Ascending aorta (tissue), 2 donors: ENCODE measurements around the gene TRAPPC2B. TPM values are rescaled to one million over a fixed set of nuclear protein-coding genes. Genes with fewer than 3 reads are reported as not detected.
A peak's percentile ranks its signal among the peaks of the same experiment; 100 is the strongest.

ENCODE experiments used
- DNase-seq, 2 donors: peaks; one replicate each; pipeline ENCODE4 v3.0.0-alpha.2; 2019; ENCODE audit warnings: low spot score in 2 of 2
- H3K27ac ChIP-seq, 2 donors: fragments of 200-600 bp; sonication (generic); one replicate each; pipeline ENCODE4 v1.5.1; 2016 to 2017; ENCODE audit warnings: mild to moderate bottlenecking in 1 of 2
- H3K27me3 ChIP-seq: fragments of 200-600 bp; sonication (generic); one replicate; pipeline ENCODE4 v1.5.1; 2017
- H3K36me3 ChIP-seq, 2 donors: fragments of 200-600 bp; sonication (generic); one replicate each; pipeline ENCODE4 v1.5.1; 2016
- H3K4me1 ChIP-seq, 2 donors: fragments of 200-600 bp; sonication (generic); one replicate each; pipeline ENCODE4 v1.5.1; 2016 to 2017; ENCODE audit warnings: mild to moderate bottlenecking in 1 of 2
- H3K4me3 ChIP-seq, 2 donors: fragments of 200-600 bp; sonication (generic); one replicate each; pipeline ENCODE4 v1.5.1; 2016 to 2017; ENCODE audit warnings: mild to moderate bottlenecking in 1 of 2
- H3K9me3 ChIP-seq, 2 donors: fragments of 200-600 bp; sonication (generic); one replicate each; pipeline ENCODE4 v1.5.1; 2016
- CTCF ChIP-seq, 3 experiments: fragments of 200-600 bp in 2 of 3; fragments of 450-650 bp in 1 of 3; sonication (generic) in 2 of 3; IDR thresholded peaks; one replicate each; pipeline ENCODE4 v1.5.1; 2016 to 2019; ENCODE audit warnings: antibody characterized with exemption in 3 of 3, mild to moderate bottlenecking in 1 of 3, moderate library complexity in 1 of 3
- intact Hi-C: fragments of 100-400 bp; cut with DNase I; formaldehyde crosslinking; loops from one replicate; pipeline ENCODE4 v1.15.1; 2023
- total RNA-seq: library from RNA; depleted of rRNA; stranded (reverse); fragments of >200 nt; gene quantifications from one replicate; pipeline ENCODE4 v1.1.0, GENCODE V29; 2016

The TRAPPC2B gene
- total RNA-seq, 1 donor from 2014 or later = 1.8 TPM

- intact Hi-C loops = no loop called here
Observed at GRCh38 chr19:57382806-57383488, 19.6 kb downstream of the TRAPPC2B start.

GRCh38 chr19:57389194-57389729 lies 25.9 kb downstream of the TRAPPC2B start:
- H3K36me3 ChIP-seq = peaks cover 18 to 19% of the 10 kb centered on the region in 2 donors
- no peaks in the 10 kb centered on the region for H3K27me3 ChIP-seq
- DNase-seq = no peak
- peaks cover 16 to 19% of the 10 kb centered on the region in 2 donors for H3K9me3 ChIP-seq
- TF ChIP-seq CTCF (IDR thresholded peaks at IDR 0.05) = no peak
- peak overlapping the region; percentile 72 to 80 for H3K4me3 ChIP-seq
- intact Hi-C loops = loop anchor here (1.0 to 5.0 kb wide), 7 partner anchors 26 to 613 kb away; partner anchors contain the start of genes TRAPPC2B, ZNF304, ZNF460 and ZNF547
- H3K4me1 ChIP-seq = peaks cover 0 to 10% of the 10 kb centered on the region in 2 donors
- H3K27ac ChIP-seq = peak overlapping the region; percentile 93

More at GRCh38 chr19:57382806-57383488, 19.6 kb downstream of the TRAPPC2B start:
- no peak for TF ChIP-seq CTCF (IDR thresholded peaks at IDR 0.05)
- Histone ChIP-seq H3K36me3 (peaks cover 3 to 6% of the 10 kb centered on the region in 2 donors), H3K27ac (no peak overlapping the region), H3K4me3 (no peak overlapping the region), H3K27me3 (no peaks in the 10 kb centered on the region), H3K4me1 (no peaks in the 10 kb centered on the region), H3K9me3 (peaks cover 19 to 38% of the 10 kb centered on the region in 2 donors)
- no peak for DNase-seq

GRCh38 chr19:57389730-57390598 lies 26.6 kb downstream of the TRAPPC2B start, which contains the start of gene ZNF548:
TSS of gene ZNF548 (plus strand) at chr19:57389854. CDS start at chr19:57390100, 246 bp downstream.
- H3K4me3 ChIP-seq = peak within 1 kb of the TSS; percentile 72 to 80
- H3K9me3 ChIP-seq = peaks cover 19 to 26% of the 10 kb centered on the region in 2 donors
- peak; percentile 97 to 99 for DNase-seq
- peaks cover 0 to 10% of the 10 kb centered on the region in 2 donors for H3K4me1 ChIP-seq
- peak in 2 of 3 experiments; percentile 15 to 35 for TF ChIP-seq CTCF (IDR thresholded peaks at IDR 0.05)
- H3K27ac ChIP-seq = peak within 1 kb of the TSS; percentile 93
- intact Hi-C loops = loop anchor here (1.0 to 5.0 kb wide), 8 partner anchors 21 to 612 kb away; partner anchors contain the start of genes TRAPPC2B, ZNF17, ZNF304 and ZNF460
- H3K36me3 ChIP-seq = peaks cover 23% of the 10 kb centered on the region in 2 donors
- H3K27me3 ChIP-seq = no peaks in the 10 kb centered on the region

GRCh38 chr19:57395710-57396109 lies 32.4 kb downstream of the TRAPPC2B start:
- peaks cover 71 to 81% of the 10 kb centered on the region in 2 donors for H3K36me3 ChIP-seq
- peaks cover 0 to 2% of the 10 kb centered on the region in 2 donors for H3K4me1 ChIP-seq
- H3K27me3 ChIP-seq = no peaks in the 10 kb centered on the region
- DNase-seq = no peak
- no peak overlapping the region for H3K27ac ChIP-seq
- no peak for TF ChIP-seq CTCF (IDR thresholded peaks at IDR 0.05)
- no peak overlapping the region for H3K4me3 ChIP-seq
- peaks cover 50 to 83% of the 10 kb centered on the region in 2 donors for H3K9me3 ChIP-seq
- intact Hi-C loops = no loop called here

- Histone ChIP-seq H3K36me3 (peaks cover 64 to 78% of the 10 kb centered on the region in 2 donors), H3K4me3 (no peak overlapping the region), H3K27me3 (no peaks in the 10 kb centered on the region), H3K27ac (no peak overlapping the region), H3K4me1 (no peaks in the 10 kb centered on the region), H3K9me3 (peaks cover 57 to 100% of the 10 kb centered on the region in 2 donors)
- DNase-seq = no peak
- intact Hi-C loops = no loop called here
- no peak for TF ChIP-seq CTCF (IDR thresholded peaks at IDR 0.05)
Observed at GRCh38 chr19:57398868-57399267, 35.5 kb downstream of the TRAPPC2B start.
